GM04504 (cell line): ENCODE data around the gene THAP12.
"Not testable (repeated sequence)": the region's sequence is repeated elsewhere in the genome, so short reads cannot be mapped to it uniquely, and the experiment has no call there.

Source experiments
- DNase-seq: peaks from one replicate; pipeline ENCODE4 v3.0.0-alpha.2; 2012; ENCODE audit warnings: low read depth

THAP12 gene

DNA sequence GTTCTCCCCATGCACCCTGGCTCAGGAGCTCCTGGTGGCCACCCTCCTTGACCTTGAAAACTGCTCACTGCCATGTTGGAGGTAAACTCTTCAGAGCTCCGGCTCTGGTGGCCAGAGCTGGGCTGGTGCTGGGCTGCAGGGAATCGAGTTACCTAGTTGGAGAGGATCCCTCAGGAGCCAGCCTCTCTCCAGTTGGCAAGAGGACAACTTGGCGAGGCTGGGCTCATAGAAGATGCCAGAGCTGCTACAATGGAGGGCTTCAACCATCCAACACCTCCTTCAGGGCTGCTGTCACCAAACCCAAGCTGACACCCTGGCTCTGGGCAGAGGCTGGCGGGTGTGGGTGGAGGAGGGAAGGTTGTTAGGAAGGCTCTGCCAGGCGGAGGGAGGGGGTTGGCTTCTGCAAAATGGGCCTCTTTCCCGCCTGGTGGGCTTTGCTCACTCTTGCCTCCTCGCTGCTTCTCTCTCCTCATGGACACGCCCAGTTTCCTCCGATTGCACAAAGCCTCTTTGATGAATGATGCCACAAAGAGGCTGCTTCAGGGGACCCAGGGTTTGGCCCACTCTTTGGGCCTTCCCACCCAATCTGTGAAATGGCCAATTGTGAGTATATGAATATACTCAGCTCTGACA lies 53.1 kb downstream of the THAP12 start:
- no peak for DNase-seq

DNA sequence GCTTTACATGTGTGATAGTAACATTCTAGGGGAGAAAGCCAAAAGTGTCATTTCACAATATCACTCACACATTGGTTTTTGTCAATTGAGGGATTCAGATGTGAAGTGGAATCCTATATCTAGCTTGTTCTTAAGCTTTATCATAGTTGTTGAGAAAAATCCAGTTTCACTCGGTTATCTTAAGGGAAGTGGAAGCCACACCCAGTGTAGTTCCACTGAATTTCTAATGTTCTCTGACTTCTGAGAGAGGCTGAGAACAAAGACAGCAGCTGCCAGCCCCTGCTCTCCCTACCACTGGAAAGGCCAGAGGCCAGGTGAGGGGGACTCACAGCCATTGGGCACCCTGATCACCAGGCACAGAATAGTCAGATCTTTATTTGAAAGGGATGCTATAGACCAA lies 53.7 kb downstream of the THAP12 start:
- no peak for DNase-seq

- DNase-seq = no peak
Measured at GRCh38 chr11:76325185-76325584, 55.7 kb downstream of the THAP12 start.

- no peak for DNase-seq
Measured at GRCh38 chr11:76323804-76324203, 57.1 kb downstream of the THAP12 start.

GRCh38 chr11:76323375-76323774 lies 57.6 kb downstream of the THAP12 start:
- not testable (repeated sequence) for DNase-seq

- DNase-seq = no peak
Measured at GRCh38 chr11:76322942-76323341, 58.0 kb downstream of the THAP12 start.

DNA sequence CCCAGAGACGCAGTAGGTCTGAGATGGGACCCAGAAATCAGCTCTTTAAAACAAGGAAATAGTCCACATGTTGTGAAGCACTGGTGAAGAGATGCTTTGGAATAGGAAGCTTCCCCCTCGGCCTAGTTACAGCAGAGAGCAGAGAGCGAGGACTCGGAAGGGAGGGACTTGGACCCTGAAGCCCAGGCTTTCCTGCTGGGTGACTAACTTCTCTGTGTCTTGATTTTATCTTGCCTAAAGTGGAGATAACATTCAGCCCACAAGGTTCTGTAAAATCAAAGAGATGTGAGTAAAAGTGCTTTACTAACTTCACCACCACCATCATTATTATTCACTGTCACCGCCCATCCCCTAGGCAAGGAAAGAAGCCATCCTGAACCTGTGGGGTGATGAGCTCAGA lies 58.4 kb downstream of the THAP12 start:
- DNase-seq = no peak

GRCh38 chr11:76321820-76322524 lies 59.0 kb downstream of the THAP12 start:
- no peak for DNase-seq

GRCh38 chr11:76321340-76321739 lies 59.6 kb downstream of the THAP12 start:
- DNase-seq = no peak

DNA sequence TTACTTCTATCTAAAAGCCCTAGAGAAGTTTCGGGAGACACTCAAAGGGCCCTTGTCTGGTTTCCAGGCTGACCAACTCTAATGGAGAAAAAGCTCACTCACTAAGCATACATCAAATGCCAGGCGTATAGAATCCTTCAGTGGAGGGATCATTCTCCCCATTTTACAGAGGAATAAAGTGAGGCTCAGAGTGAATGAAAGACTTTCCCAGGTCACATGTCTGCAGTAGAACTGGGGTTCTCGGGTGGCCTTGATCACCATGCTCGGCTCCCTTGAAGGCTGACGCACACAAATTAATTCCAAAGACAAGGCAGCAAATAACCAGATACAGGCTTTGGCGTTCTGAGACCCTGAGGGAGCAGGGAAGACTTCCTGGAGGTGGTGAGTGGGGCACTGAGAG lies 60.0 kb downstream of the THAP12 start:
- no peak for DNase-seq

DNA sequence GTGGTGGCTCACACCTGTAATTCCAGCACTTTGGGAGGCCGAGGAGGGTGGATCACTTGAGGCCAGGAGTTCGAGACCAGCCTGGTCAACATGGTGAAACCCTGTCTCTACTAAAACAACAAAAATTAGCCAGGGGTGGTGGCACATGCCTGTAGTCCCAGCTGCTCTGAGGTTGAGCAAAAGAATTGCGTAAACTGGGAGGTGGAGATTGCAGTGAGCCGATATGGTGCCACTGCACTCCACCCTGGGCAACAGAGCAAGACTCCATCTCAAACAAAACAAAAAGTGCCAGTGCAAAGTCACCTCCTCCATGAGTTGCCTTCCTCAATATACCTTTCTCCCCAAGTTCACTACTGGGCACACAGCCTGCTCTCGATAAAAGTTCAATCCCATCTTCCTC lies 61.1 kb downstream of the THAP12 start:
- DNase-seq = not testable (repeated sequence)

GRCh38 chr11:76318744-76319384 lies 62.1 kb downstream of the THAP12 start:
- DNase-seq = peak; percentile 29

GRCh38 chr11:76317296-76317695 lies 63.6 kb downstream of the THAP12 start:
- DNase-seq = no peak

GRCh38 chr11:76316726-76317125 lies 64.2 kb downstream of the THAP12 start:
- DNase-seq = no peak

- no peak for DNase-seq
Measured at GRCh38 chr11:76315182-76315853, 65.6 kb downstream of the THAP12 start.

DNA sequence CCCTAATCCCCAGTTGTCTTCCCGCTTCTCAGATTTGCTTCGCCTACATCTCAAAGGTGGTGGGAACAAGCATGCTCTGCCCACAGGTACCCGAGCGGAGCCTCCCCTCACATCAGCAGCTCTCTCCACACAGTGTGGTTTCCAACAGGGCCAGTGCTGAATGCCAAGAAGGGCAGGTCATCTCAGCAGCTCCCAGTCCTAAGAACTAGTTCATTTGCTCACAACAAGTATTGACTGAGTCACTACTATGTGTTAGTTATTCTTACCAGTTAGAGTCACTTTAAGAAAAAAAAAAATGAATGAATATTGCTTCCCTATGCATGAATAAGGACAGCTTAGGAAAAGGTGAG lies 66.2 kb downstream of the THAP12 start:
- DNase-seq = no peak

- no peak for DNase-seq
Measured at GRCh38 chr11:76313913-76314740, 66.8 kb downstream of the THAP12 start.

DNA sequence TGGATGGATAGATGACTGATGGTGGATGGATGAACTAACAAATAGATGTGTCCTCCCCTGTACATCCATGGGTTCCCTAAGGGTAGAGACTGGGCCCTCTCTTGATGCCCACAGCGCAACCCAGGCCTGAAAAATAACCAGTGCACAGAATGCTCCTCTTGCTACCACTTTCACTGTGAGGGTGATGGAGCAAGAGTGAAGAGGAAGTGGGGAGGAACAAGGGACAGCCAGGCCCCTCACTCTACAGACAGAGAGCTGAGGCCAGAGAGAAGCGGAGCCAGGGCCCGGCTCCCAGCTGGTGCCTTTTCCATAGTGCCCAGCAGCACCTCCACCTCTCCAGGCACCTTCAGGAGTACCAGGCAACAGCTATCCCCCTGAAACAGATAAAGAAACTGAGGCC lies 67.7 kb downstream of the THAP12 start:
- no peak for DNase-seq

GRCh38 chr11:76310832-76311595 lies 69.9 kb downstream of the THAP12 start:
- DNase-seq = no peak

DNA sequence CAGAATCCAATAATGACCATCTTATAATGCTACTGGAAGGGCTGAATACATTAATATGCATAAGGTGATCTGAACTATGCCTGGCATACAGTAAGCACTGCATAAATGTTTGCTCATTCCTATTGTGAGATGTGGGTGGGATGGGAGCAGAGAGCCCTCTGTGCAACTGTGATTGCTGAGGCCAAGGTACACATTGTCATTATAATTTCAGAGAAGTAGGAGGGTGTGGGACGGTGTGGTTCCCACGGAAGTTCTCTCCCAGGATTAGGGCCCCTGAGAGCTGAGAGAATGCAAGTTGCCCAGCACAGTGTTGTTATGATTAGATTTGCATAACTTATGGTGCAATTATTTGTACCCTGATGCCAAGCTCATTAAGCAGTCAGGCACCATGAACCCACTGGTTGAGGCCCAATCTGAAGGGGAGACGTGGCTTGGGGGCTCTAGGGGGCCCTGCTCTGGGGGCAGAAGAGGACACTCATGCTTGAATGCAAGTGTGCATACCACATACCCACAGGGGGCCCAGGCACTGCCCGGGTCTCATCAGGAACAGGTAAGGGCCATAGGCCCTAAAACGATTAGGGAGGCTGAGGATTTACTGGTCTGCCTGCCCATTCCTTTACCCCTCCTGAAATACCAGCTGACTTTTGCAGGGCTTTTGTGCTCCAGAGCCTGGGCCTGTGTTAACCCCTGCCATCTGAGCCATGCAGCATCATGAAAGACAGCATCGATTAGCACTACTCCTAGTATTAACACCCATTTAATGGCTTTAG lies 72.8 kb downstream of the THAP12 start:
- no peak for DNase-seq

GRCh38 chr11:76307396-76307795 lies 73.5 kb downstream of the THAP12 start:
- no peak for DNase-seq
